HUES6 (cell line): Measurements from ENCODE around the gene MACIR.
A peak's percentile ranks its signal among the peaks of the same experiment; 100 is the strongest.
"Not testable (repeated sequence)": the region's sequence is repeated elsewhere in the genome, so short reads cannot be mapped to it uniquely, and the experiment has no call there.

Source experiments
- H3K27ac ChIP-seq: 2 replicates; pipeline ENCODE4 v1.7.0; 2013; ENCODE audit warnings: low read depth, mild to moderate bottlenecking, low read length, inconsistent platforms
- H3K27me3 ChIP-seq: 2 replicates; pipeline ENCODE4 v1.6.1; 2013; ENCODE audit warnings: low read length; ENCODE audit not compliant: control insufficient read depth, insufficient read depth
- H3K36me3 ChIP-seq: 2 replicates; pipeline ENCODE4 v1.6.1; 2013; ENCODE audit warnings: low read length; ENCODE audit not compliant: control insufficient read depth, insufficient read depth
- H3K4me1 ChIP-seq: 2 replicates; pipeline ENCODE4 v1.6.1; 2013; ENCODE audit warnings: low read length; ENCODE audit not compliant: control insufficient read depth, insufficient read depth
- H3K4me3 ChIP-seq: 2 replicates; pipeline ENCODE4 v1.5.1; 2013; ENCODE audit warnings: low read depth, low read length
- H3K9ac ChIP-seq: one replicate; pipeline ENCODE4 v1.6.1; 2013; ENCODE audit warnings: mild to moderate bottlenecking, low read length
- H3K9me3 ChIP-seq: 2 replicates; pipeline ENCODE4 v1.6.1; 2013; ENCODE audit warnings: low read depth, low read length; ENCODE audit not compliant: control insufficient read depth, insufficient read depth

Gene MACIR, protein sequence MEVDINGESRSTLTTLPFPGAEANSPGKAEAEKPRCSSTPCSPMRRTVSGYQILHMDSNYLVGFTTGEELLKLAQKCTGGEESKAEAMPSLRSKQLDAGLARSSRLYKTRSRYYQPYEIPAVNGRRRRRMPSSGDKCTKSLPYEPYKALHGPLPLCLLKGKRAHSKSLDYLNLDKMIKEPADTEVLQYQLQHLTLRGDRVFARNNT

GRCh38 chr5:103258368-103258956 lies at the start of gene MACIR:
Gene MACIR (plus strand): TSS chr5:103258763. CDS start chr5:103275920, 17,157 bp downstream.
- Histone ChIP-seq H3K4me3 (peak within 1 kb of the TSS; percentile 95), H3K36me3 (no peaks in the 10 kb centered on the region), H3K9me3 (no peaks in the 10 kb centered on the region), H3K4me1 (peaks cover 12% of the 10 kb centered on the region), H3K27ac (peak within 1 kb of the TSS; percentile 68; the same call in 1 of the 2 replicates), H3K27me3 (no peaks in the 10 kb centered on the region), H3K9ac (peak within 1 kb of the TSS; percentile 75)

DNA sequence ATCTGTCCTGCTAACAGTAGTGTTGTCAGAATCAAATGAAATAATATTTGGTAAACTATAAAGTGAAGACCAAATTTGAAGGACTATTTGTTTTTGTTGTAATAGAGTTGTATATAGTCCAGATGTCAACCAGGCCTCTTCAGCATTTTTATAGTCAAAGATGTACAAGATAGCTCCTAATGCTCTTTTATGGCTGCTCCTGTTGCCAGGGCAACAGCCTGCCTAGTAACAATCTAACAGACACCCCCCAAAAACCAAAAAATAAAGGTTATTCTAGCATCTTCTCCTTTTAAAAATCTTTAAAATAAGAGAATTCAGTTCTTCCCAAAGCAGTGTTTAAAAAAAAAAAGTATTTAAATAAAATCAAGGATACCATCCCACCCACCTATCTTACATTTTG lies 49.5 kb upstream of the MACIR start:
- no peaks in the 10 kb centered on the region for H3K9me3 ChIP-seq
- no peaks in the 10 kb centered on the region for H3K4me1 ChIP-seq
- no peaks in the 10 kb centered on the region; the same call in 1 of the 2 replicates for H3K36me3 ChIP-seq
- no peaks in the 10 kb centered on the region for H3K27me3 ChIP-seq
- no peak overlapping the region for H3K4me3 ChIP-seq
- no peak overlapping the region for H3K27ac ChIP-seq
- H3K9ac ChIP-seq, result no peak overlapping the region

DNA sequence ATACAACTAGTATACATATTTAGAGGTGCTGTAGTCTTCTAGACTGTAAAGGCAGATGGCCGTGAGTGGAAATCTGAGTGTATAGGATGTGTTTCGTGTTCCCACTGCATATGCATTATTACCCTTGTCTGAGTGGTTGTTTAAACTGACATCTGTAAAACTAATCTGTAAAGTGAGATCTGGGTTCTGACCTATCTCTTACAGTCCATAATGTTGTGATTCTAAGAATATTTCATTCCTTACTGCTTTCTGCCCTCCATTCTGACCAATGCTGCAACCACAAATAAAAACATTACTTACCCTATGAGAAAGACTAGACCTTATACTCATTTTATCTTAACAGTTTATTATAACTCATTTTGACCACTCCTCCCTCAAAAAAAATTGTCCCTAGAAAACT lies 47.6 kb upstream of the MACIR start:
- no peak overlapping the region for H3K4me3 ChIP-seq
- no peaks in the 10 kb centered on the region for H3K9me3 ChIP-seq
- no peaks in the 10 kb centered on the region for H3K27me3 ChIP-seq
- H3K4me1 ChIP-seq, result no peaks in the 10 kb centered on the region
- no peak overlapping the region for H3K27ac ChIP-seq
- no peak overlapping the region for H3K9ac ChIP-seq
- no peaks in the 10 kb centered on the region; the same call in 1 of the 2 replicates for H3K36me3 ChIP-seq

DNA sequence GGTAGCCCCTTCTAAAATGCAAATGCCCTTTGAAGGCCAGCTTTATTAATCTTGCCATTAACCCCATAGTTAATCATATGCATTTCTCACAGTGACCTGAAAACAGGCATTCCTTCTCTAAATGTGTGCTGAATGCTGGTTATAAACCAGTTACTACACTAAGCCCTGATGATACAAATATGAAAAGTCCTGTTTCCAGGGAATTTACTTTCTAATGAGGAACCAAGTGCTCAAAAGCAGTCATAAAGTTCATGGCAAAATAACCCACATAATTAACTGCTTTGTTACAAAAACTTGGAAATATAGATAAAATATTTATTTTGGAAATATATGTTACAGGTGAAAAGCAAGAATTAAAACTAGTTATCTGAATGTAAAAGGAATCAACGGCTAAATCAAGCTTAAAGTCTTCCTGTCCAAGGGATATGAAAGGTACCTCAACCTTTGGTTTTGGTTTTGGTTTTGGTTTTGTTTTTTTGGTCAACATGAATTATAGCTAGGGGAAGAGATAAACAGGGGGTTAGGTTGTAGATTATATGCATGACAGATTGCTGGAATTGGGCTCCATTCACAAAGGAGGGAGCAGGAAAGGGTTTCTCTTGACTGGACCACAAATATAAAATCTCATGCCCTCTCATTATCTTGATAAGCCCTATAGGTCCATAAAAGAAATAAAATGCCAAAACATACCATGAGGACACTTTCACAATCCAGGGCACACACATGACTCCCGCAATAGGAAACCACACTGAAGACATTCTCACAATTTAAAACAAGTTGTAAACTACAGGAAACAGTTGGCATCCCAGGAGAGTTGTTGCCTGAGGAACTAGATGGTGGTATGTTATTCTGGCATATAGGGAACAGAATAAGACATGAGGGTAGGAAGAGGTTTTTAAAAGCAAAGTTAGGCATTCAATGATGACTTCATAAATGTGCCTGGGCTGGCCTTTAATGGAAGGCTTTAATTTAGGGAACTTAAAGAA lies 46.7 kb upstream of the MACIR start:
- Histone ChIP-seq H3K36me3 (no peaks in the 10 kb centered on the region), H3K4me1 (no peaks in the 10 kb centered on the region), H3K9ac (no peak overlapping the region), H3K27me3 (no peaks in the 10 kb centered on the region), H3K9me3 (no peaks in the 10 kb centered on the region), H3K27ac (no peak overlapping the region), H3K4me3 (no peak overlapping the region)

DNA sequence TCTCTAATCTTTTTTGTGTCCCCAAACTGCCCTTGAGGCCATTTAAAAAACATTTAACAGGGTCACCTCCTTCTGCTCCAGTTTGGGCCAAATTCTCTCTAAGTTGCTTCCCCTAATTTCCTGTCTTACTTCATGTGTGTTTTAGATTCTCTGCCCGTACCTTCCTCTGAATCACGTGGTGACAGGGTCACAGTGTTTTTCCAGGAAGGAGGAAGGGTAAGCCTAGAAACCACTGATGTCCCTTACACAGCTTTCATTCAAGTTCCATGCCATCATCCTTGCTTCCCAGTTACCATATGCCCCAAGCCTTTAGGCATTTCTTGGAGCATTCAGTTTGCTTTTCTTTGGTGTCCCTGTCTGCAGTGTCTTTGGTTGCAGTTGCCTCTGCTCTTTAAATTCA lies 42.4 kb upstream of the MACIR start:
- Histone ChIP-seq H3K36me3 (no peaks in the 10 kb centered on the region), H3K4me3 (no peak overlapping the region), H3K4me1 (no peaks in the 10 kb centered on the region), H3K9me3 (no peaks in the 10 kb centered on the region), H3K27me3 (no peaks in the 10 kb centered on the region), H3K27ac (no peak overlapping the region), H3K9ac (no peak overlapping the region)

DNA sequence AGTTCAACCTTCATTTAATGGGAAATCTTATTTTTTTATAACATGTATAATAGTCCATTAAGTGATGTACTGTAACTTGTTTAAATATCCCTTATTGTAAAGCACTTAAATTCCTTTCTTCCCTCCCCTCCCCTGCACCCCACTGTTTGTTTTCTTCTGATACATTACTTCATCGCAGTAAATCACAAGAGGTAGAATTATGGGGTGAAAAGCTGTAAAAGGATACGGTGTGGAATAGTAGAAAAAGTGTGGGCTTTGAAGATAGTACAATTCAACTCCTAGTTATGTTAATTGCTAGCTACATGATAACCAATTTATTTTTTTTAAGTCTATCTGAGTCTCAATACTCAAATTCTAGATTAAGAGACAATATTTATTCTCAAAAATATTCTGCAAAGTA lies 41.9 kb upstream of the MACIR start:
- Histone ChIP-seq H3K4me1 (no peaks in the 10 kb centered on the region), H3K4me3 (no peak overlapping the region), H3K27ac (no peak overlapping the region), H3K27me3 (no peaks in the 10 kb centered on the region), H3K9me3 (no peaks in the 10 kb centered on the region), H3K36me3 (no peaks in the 10 kb centered on the region), H3K9ac (no peak overlapping the region)

DNA sequence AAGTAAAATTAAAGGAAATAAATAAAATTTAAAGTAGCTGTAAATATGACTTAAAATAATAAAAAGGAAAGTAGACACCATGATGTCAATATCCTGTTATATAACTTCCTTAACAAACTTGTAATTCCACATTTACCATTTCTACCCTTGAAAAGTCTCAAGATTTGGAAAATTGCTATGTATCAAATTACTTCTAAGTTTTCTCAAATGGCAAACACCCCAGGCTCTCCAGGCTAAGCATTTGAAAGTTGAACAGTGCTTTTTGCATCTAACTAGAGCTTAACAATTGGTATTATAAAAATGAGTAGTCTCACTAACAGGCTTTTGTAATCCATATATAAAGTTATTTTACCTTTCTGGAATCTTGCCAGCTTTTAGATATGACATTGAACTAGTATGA lies 41.5 kb upstream of the MACIR start:
- Histone ChIP-seq H3K9me3 (no peaks in the 10 kb centered on the region), H3K4me3 (no peak overlapping the region), H3K36me3 (no peaks in the 10 kb centered on the region), H3K27me3 (no peaks in the 10 kb centered on the region), H3K4me1 (no peaks in the 10 kb centered on the region), H3K27ac (no peak overlapping the region), H3K9ac (no peak overlapping the region)

DNA sequence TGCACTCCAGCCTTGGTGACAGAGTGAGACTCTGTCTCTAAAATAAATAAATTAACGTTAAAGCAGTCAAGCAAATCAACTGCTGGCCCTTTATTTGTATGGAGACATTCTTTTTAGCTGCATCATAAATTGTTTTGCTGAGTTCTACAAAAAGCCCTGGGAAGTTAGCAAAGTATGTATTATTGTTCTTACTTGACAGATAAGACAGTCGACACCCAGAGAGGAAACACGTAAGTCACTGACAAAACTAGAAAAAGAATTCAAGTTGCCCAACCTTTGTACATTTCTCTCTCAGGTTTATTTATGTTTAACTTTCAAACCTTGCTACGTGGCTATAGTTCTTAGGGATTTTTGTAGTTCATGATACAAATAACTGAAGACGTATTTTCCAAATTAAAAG lies 40.4 kb upstream of the MACIR start:
- Histone ChIP-seq H3K9me3 (no peaks in the 10 kb centered on the region), H3K4me1 (no peaks in the 10 kb centered on the region), H3K9ac (no peak overlapping the region), H3K27me3 (no peaks in the 10 kb centered on the region), H3K36me3 (no peaks in the 10 kb centered on the region), H3K4me3 (no peak overlapping the region), H3K27ac (no peak overlapping the region)

DNA sequence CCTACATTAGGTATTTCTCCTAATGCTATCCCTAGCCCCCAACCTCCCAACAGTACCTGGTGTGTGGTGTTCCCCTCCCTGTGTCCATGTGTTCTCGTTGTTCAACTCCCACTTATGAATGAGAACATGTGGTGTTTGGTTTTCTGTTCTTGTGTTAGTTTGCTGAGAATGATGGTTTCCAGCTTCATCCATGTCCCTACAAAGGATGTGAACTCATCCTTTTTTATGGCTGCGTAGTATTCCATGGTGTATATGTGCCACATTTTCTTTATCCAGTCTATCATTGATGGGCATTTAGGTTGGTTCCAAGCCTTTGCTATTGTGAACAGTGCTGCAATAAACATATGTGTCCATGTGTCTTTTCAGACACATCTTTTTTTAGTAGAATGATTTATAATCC lies 39.5 kb upstream of the MACIR start:
- H3K27me3 ChIP-seq, H3K9ac ChIP-seq, H3K36me3 ChIP-seq, H3K4me3 ChIP-seq, H3K4me1 ChIP-seq, H3K27ac ChIP-seq, H3K9me3 ChIP-seq: not testable (repeated sequence)

- no peaks in the 10 kb centered on the region for H3K27me3 ChIP-seq
- H3K36me3 ChIP-seq, result no peaks in the 10 kb centered on the region
- no peaks in the 10 kb centered on the region for H3K9me3 ChIP-seq
- no peak overlapping the region for H3K4me3 ChIP-seq
- H3K4me1 ChIP-seq, result peaks cover 6% of the 10 kb centered on the region; the same call in 1 of the 2 replicates
- H3K27ac ChIP-seq, result no peak overlapping the region
- H3K9ac ChIP-seq, result no peak overlapping the region
Measured at GRCh38 chr5:103223031-103223955, 35.3 kb upstream of the MACIR start.
